Spleen (tissue), 7 donors: ENCODE data around the gene PCBP3.

Experiments used
- POLR2AphosphoS5 ChIP-seq, 3 donors: sonication (generic); formaldehyde crosslinking; IDR thresholded peaks; one replicate each; pipeline ENCODE4 v1.5.1; 2017; ENCODE audit warnings: antibody characterized with exemption in 3 of 3
- TF ChIP-seq, protein P1 (sequence below), 11 experiments: fragments of 200-600 bp in 7 of 11; fragments of 450-650 bp in 4 of 11; sonication (generic) in 4 of 11; IDR thresholded peaks in 8 of 11; conservative IDR thresholded peaks in 3 of 11; 1 replicate in 7 of 11; 2 replicates in 4 of 11; pipeline versions ENCODE4 v1.4.0 to v1.8.0; 2016 to 2021; ENCODE audit warnings: antibody characterized with exemption in 11 of 11, inconsistent platforms in 4 of 11, mild to moderate bottlenecking in 1 of 11
- donor health status: DM: no; HTN: no; CAD: no; lungs with moderate emphysema.
- donor health status: DM: no; HTN: no; CAD: no.
- donor health status: DM: no; HTN: no; CAD: no.

DNA sequence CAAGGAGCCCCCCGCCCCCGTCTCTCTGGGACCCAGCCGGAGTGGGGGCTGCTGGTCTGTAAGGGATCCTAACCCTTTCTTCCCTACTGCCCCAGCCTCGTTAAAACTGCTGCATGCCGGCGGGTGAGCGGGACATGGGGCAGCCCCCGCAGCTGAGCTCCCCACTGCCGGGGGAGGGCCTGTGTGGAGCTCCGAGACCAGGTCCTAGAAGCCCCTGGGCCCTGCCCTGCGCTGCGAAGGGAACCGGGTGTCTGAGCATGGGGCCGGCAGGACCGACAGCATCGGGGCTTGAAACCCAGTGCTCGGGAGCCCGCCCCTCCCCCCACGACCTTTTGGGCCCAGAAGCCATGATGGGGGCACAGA is 328.8 kb downstream of the PCBP3 start:
- TF ChIP-seq, protein P1, sequence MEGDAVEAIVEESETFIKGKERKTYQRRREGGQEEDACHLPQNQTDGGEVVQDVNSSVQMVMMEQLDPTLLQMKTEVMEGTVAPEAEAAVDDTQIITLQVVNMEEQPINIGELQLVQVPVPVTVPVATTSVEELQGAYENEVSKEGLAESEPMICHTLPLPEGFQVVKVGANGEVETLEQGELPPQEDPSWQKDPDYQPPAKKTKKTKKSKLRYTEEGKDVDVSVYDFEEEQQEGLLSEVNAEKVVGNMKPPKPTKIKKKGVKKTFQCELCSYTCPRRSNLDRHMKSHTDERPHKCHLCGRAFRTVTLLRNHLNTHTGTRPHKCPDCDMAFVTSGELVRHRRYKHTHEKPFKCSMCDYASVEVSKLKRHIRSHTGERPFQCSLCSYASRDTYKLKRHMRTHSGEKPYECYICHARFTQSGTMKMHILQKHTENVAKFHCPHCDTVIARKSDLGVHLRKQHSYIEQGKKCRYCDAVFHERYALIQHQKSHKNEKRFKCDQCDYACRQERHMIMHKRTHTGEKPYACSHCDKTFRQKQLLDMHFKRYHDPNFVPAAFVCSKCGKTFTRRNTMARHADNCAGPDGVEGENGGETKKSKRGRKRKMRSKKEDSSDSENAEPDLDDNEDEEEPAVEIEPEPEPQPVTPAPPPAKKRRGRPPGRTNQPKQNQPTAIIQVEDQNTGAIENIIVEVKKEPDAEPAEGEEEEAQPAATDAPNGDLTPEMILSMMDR (IDR thresholded peaks at IDR 0.05 in 8 of 11, conservative IDR thresholded peaks at IDR 0.05 in 3 of 11), result no peak
- no peak for TF ChIP-seq POLR2AphosphoS5 (IDR thresholded peaks at IDR 0.05)
